Left lung (tissue), 10 donors: Measurements from ENCODE around the gene OAF. TPM values are rescaled to one million over a fixed set of nuclear protein-coding genes. Genes with fewer than 3 reads are reported as not detected.

Experiments used
- ATAC-seq: fragments of 200-7000 bp; cut with Tn5 transposase; one replicate; pipeline ENCODE4 v1.9.1; 2020; ENCODE audit warnings: moderate library complexity
- DNase-seq, 4 donors: peaks; one replicate each; pipeline ENCODE4 v3.0.0-alpha.2; 2013 to 2020
- H3K27ac ChIP-seq, 2 donors: fragments of 200-600 bp; sonication (generic) in 1 of 2; one replicate each; pipeline versions ENCODE4 v1.5.0 to v1.8.0; 2020 to 2021
- H3K27me3 ChIP-seq, 2 donors: fragments of 200-600 bp; sonication (generic) in 1 of 2; one replicate each; pipeline versions ENCODE4 v1.5.0 to v1.8.0; 2020 to 2021
- H3K36me3 ChIP-seq, 2 donors: fragments of 200-600 bp; sonication (generic) in 1 of 2; one replicate each; pipeline versions ENCODE4 v1.5.0 to v1.8.0; 2020 to 2021
- H3K4me1 ChIP-seq, 2 donors: fragments of 200-600 bp; one replicate each; pipeline ENCODE4 v1.8.0; 2021
- H3K4me3 ChIP-seq, 2 donors: fragments of 200-600 bp; sonication (generic) in 1 of 2; one replicate each; pipeline versions ENCODE4 v1.5.0 to v1.8.0; 2020 to 2021; ENCODE audit warnings: mild to moderate bottlenecking in 1 of 2
- H3K9me3 ChIP-seq, 2 donors: fragments of 200-600 bp; sonication (generic) in 1 of 2; one replicate each; pipeline versions ENCODE4 v1.5.0 to v1.8.0; 2020 to 2021
- CTCF ChIP-seq, 2 donors: fragments of 200-600 bp; sonication (generic) in 1 of 2; IDR thresholded peaks; one replicate each; pipeline versions ENCODE4 v1.5.0 to v1.8.0; 2021; ENCODE audit warnings: antibody characterized with exemption in 2 of 2
- intact Hi-C, 2 donors: fragments of 100-400 bp; cut with DNase I; formaldehyde crosslinking; loops; one replicate each; pipeline versions ENCODE4 v1.11.2 to v1.14.2; 2022
- polyA plus RNA-seq, 6 donors: library from polyadenylated mRNA; unstranded; fragments of 120-200 nt; gene quantifications; one replicate each; pipeline ENCODE4 v1.2.1, GENCODE V29; 2013; ENCODE audit not compliant: insufficient read length in 6 of 6
- total RNA-seq, 2 donors: library from RNA; stranded (reverse); fragmentation: NEBNext Ultra II Directional; extraction: Animal tissue kit (Norgen Biotek cat#: 25700); gene quantifications; one replicate each; pipeline ENCODE4 v1.2.1, GENCODE V29; 2021
- donor health status: DM: no; HTN: yes; CAD: no.
- donor health status: DM: no; HTN: no; CAD: no.

Gene OAF
- total and polyA plus RNA-seq, 8 donors: 19.5 to 38.0 (median 28.0) TPM

DNA sequence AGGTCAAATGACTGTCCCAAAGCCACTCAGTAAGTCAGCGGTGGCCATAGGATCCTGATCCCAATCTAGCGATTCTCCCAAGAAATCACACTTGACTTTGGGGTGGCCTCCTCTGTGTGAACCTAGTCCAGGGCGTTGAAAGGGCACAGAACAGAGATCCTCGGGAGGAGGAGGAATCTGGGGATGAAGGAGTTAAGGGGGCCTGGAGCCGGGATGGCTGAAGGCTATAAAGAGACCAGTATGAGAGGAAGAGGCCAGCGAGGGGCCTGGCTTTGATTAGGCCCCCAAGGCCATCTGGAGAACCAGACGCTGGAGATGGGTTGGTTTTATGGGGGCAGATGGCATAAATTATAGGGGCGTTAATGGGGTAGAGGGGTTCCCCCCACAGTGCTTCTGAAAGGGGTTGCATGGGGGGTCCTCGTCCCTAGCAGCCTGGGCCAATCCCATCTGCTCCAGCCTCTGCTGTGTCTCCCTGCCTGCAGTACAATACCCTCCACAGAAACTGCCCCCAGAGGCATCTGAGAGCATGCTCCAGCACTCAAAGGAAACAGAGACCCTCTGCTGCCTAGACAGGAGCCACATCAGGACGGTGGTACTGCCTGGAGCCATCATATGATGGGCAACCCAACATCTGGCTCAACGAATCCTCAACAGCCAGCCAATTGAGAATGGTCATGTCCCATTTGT lies 37.7 kb upstream of the OAF start:
- Histone ChIP-seq H3K9me3 (no peaks in the 10 kb centered on the region), H3K27me3 (peaks cover 7 to 64% of the 10 kb centered on the region in 2 donors), H3K4me3 (no peak overlapping the region), H3K36me3 (no peaks in the 10 kb centered on the region), H3K4me1 (peaks cover 10 to 16% of the 10 kb centered on the region in 2 donors), H3K27ac (no peak overlapping the region)
- no peak for ATAC-seq
- no peak for TF ChIP-seq CTCF (IDR thresholded peaks at IDR 0.05)
- no peak for DNase-seq
- intact Hi-C loops: loop anchor here in 1 of 2 donors (5.0 kb wide), 2 partner anchors 54 to 124 kb away; no protein-coding TSS in a partner anchor

DNA sequence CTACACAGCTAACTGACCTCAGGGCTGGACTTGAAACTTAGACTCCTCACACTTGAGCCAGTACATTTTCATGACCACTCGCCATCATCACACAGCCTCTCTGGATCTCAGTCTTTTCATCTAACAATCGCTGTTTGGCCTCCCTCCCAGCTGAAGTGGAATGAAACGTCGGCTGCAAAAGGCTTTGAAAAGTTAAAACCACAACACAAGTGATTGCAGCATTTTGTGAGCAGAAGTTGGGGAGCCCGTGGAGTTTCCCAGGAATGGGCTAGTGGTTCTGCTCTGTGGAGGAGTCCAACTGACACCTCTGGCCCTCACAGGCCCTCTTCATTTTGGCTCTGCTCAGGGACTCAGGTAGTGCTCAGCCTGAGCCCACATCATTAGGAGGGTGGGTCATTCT lies 37.0 kb upstream of the OAF start:
- Histone ChIP-seq H3K4me3 (no peak overlapping the region), H3K27me3 (peaks cover 4 to 57% of the 10 kb centered on the region in 2 donors), H3K4me1 (peaks cover 7 to 12% of the 10 kb centered on the region in 2 donors), H3K36me3 (no peaks in the 10 kb centered on the region), H3K27ac (no peak overlapping the region), H3K9me3 (no peaks in the 10 kb centered on the region)
- TF ChIP-seq CTCF (IDR thresholded peaks at IDR 0.05): no peak
- intact Hi-C loops: loop anchor here in 1 of 2 donors (5.0 kb wide), 2 partner anchors 53 to 123 kb away; no protein-coding TSS in a partner anchor
- ATAC-seq: no peak
- no peak for DNase-seq

- DNase-seq (no peak), ATAC-seq (no peak)
- no peak overlapping the region for H3K27ac ChIP-seq
- no peaks in the 10 kb centered on the region for H3K36me3 ChIP-seq
- H3K27me3 ChIP-seq: peaks cover 2 to 47% of the 10 kb centered on the region in 2 donors
- H3K4me3 ChIP-seq: no peak overlapping the region
- TF ChIP-seq CTCF (IDR thresholded peaks at IDR 0.05): no peak
- H3K4me1 ChIP-seq: peaks cover 0 to 2% of the 10 kb centered on the region in 2 donors
- H3K9me3 ChIP-seq: no peaks in the 10 kb centered on the region
- intact Hi-C loops: loop anchor here in 1 of 2 donors (5.0 kb wide), 2 partner anchors 52 to 122 kb away; no protein-coding TSS in a partner anchor
Measured at GRCh38 chr11:120174866-120175265, 36.0 kb upstream of the OAF start.

DNA sequence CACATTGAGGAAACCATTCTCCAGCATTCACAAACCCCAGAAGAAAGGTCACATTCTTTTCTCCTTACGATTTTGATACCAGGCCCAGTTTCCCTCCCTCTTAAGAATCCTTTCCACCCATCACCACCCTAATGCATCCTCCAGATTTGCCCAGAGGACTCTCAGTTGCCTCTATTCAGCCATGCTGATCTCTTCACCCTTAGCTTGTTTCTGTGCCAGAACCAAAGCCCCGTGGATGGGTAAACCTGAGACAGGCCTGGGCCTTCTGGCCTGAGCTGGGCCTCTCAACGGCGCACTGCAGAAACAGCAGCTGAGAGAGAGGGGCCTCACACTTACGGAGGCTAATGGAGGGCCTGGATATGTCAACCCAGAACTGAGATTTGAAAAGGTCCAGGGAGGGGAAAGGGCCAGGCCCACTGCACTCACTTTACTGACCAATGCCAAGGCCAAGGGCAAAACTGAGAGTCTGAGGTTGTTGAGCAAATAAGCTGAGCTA lies 32.2 kb upstream of the OAF start:
- intact Hi-C loops: no loop called here

More for the DNA sequence above, 32.2 kb upstream of the OAF start:
- H3K4me1 ChIP-seq: no peaks in the 10 kb centered on the region
- H3K4me3 ChIP-seq: no peak overlapping the region
- H3K27me3 ChIP-seq: peaks cover 0 to 11% of the 10 kb centered on the region in 2 donors
- H3K9me3 ChIP-seq: no peaks in the 10 kb centered on the region
- no peak for DNase-seq
- no peak for ATAC-seq
- H3K27ac ChIP-seq: no peak overlapping the region
- H3K36me3 ChIP-seq: no peaks in the 10 kb centered on the region
- TF ChIP-seq CTCF (IDR thresholded peaks at IDR 0.05): no peak
